Activated CD4-positive, CD25-positive, alpha-beta regulatory T cell treated with anti-CD3 and anti-CD28 coated beads, Interleukin-2, amount 50 U/mL, for 24 hours (primary cell): ENCODE measurements around the gene KRT14.
"Not testable (repeated sequence)": the region's sequence is repeated elsewhere in the genome, so short reads cannot be mapped to it uniquely, and the experiment has no call there.

Source experiments
- ATAC-seq, 2 donors: fragments of 150-1000 bp; cut with Tn5 transposase; one replicate each; pipeline ENCODE4 v1.10.0; 2021; ENCODE audit warnings: mild to moderate bottlenecking in 1 of 2, moderate library complexity in 1 of 2

Gene KRT14

DNA sequence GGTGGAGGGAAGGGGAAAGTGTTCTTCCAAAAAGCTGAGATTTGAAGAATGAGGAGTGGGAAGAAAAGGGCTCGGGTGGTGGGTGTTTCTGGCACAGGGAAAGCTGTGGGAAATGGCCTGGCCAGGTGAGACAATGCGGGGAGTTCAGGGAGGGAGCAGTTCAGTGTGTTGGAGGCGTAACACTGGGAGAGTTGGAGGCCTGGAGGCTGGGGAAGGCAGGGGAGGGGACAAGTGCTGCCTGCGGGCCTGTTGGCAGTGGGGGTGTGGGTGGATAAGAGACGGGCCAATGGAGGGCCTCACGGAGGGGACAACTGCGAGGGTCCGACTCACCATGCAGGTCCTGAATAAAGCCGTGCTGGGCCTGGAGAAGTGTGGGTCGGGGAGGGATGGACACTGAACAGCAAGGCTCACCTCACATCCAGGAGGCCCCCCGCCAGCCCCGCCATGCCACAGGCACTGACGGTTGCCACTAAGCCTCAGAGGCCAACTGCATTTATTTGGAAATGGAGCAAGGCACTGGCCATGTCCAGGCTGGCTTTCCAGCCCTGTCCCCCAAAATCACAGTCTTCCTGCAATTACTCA, 40.8 kb downstream of the KRT14 start:
- no peak for ATAC-seq

DNA sequence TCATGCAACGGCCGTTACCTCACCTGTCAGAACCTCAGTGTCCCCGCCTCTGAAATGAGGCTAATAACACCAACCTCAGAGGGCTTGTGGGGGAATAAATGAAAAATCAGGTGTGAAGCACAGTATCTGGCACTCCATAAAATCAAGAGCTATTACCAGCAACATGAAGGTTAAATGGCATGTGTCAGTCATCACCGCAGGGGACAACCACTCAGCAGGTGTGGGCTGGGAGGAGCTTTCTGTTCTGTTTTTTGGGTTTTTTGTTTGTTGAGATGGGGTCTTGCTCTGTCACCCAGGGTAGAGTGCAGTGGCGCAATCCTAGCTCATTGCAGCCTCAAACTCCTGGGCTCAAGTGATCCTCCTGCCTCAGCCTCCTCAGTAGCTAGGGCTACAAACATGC, 41.8 kb downstream of the KRT14 start:
- no peak for ATAC-seq

GRCh38 chr17:41544491-41544892, 42.2 kb downstream of the KRT14 start:
- no peak for ATAC-seq

DNA sequence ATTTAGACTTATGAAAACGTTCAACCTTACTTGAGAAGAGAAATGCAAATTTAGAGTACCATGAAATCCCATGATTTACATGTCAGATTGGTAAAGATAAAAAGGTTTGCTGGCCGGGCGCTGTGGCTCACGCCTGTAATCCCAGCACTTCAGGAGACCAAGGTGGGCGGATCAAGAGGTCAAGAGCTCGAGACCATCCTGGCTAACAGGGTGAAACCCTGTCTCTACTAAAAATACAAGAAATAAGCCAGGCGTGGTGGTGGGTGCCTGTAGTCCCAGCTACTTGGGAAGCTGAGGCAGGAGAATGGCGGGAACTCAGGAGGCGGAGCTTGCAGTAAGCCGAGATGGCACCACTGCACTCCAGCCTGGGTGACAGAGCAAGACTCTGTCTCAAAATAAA, 43.9 kb downstream of the KRT14 start:
- not testable (repeated sequence) for ATAC-seq

GRCh38 chr17:41542357-41542756, 44.3 kb downstream of the KRT14 start:
- no peak for ATAC-seq

GRCh38 chr17:41540921-41541625, 45.6 kb downstream of the KRT14 start:
- no peak for ATAC-seq

DNA sequence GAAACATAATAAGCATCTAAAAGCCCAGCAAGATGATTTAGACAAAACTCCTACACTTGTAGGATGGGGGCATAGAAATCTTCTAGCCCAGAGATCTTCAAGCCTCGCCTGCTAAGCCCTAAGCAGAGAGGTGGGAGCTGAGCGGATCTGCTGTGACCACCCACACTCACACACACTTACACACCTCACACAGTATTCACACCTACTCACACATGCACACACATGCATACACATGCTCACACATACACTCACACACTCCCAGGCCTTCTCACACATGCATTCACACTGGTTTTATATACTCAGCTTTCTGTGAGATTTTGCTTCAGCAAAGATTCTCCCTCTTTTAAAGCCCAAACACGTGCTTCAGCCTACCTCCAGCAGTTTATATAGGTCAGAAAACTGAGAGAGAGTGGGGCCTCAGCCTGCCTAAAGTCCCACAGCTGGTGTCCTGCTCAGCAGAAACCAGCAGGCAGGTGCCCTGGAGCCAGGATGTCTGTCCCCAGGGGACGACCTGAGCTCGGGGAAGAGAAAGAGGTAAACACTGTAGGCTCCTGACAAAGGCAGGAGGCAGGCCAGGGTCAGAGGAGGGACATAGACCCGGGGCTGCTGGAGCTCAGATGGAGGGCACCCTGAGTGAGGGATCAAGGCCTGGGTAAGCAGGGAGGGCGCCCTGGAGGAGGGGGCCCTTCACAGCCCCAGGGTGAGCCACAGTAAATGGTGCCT, 46.6 kb downstream of the KRT14 start:
- ATAC-seq, result no peak

DNA sequence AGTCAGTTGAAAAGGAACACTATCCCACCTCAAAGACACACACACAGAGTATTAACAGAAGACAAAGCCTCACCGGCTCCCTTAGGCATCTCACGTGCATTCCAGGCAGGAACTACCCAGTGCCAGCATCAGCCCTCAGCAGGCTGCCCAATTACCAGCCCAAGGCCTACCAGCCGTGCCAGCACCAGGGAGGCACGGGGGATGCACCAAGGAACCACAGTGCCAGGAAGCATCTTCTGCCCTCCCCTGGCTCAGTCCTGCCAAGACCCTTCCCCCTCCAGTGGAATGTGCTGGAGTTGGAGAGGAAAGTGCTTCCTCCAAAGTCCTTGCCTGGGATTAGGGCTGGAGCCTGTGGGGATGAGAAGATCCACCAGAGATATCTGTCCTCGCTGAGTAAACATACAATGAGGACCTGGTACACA, 47.6 kb downstream of the KRT14 start:
- no peak for ATAC-seq

GRCh38 chr17:41538565-41538991, 48.1 kb downstream of the KRT14 start:
- ATAC-seq, result no peak

GRCh38 chr17:41537990-41538389, 48.7 kb downstream of the KRT14 start:
- ATAC-seq, result no peak

DNA sequence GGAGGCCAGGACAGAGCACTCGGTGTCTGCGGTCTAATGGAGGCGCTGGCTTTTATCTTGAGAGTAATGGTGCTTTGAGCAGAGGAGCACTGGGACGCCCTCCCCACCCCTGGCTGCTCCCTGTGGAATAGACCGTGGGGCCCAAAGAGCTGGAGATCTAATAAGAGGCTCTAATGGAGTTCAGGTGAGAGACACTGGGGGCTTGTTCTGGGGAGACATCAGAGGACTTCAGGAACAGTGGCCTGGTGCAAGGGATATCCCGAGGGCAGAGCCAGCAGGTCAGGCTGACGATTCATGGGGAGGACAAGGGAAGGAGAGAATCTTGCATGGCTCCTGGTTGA, 49.1 kb downstream of the KRT14 start:
- no peak for ATAC-seq

- no peak for ATAC-seq
Measured at GRCh38 chr17:41536741-41537613, 49.7 kb downstream of the KRT14 start.

DNA sequence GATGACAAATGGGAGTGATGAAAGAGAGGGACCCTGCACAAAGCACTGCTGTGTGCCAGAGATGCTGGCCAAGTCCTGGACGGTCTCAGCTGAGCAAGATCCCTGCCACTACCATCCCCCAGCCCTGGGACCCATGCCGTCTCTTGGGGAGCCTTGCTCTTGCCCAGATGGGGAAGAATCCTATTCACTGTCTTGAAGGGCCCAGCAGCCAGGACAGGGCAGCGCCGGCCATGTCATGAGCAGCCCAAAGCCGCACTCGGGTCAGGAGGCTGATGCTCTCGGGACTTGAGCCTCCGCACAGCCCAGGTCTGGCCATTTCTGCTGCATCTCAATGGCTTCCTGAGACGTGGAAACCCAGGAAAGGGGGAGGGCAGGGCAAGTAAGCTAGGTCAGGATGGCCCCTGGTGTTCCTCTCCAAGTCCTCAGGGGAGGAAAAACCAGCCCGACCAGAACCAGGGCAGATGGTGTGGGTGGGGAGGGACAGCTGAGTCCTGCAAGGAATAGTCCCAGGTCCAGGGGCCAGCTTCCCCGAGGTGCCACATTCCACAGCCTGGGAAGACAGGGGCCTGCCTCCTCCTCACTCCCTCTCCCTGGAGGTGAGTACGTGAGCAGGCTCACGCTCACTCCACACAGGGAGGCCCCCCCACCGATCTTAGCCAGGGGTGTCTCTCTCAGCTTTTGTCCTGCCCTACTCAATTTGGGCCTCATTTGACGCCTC, 50.8 kb downstream of the KRT14 start:
- ATAC-seq, result no peak

DNA sequence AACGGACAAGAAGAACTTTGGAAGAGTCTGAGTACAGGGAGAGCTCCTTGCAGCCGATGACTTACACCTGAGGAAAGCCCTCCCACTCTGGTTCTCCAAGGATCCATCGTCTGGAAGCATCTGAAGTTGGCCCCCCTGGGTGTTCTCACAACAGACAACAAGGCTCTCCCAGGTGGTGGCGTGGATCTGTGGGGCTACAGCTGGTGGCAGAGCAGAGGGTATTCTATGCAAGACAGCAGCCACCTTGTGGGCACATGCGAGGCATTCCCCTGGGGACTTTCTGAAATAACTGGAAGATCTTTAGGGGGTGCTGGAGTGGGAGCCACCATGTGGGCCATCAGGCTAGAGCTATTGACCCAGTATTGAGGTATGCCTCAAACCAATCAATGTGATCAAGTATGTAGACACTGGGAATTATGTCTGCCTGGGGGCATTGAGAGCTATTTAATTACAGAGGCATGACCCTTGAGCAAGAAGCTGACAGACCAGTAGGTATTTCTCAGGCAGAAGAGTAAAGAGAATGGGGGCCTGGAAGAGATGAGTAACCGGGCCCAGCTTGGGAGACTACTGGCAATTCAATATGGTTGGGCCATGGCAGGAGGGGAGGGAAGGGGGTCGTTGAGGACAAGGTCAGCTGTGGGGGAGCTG, 51.7 kb downstream of the KRT14 start:
- no peak for ATAC-seq

DNA sequence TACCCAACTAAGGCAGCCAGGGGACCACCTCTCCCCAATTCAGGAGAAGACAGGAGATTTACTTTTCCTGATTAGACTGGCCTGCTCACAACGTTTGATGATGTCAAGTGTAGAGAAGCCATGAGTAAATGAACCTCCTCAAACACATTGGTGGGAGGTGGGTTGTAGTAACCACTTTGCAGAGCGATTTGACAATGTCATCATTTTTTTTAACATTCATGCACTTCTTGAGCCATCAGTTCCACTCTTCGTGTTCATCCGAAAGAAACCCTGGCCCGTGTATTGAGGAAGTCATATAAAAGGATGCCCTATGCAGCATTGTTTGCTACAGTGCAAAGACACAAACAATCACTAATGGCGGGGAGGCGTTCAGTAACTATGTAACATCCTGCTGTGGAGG, 53.1 kb downstream of the KRT14 start:
- ATAC-seq, result no peak

GRCh38 chr17:41532947-41533570, 53.6 kb downstream of the KRT14 start:
- ATAC-seq, result no peak
